GM12878 (cell line): ENCODE data around the gene TUBGCP2.

Experiments
- MXI1 ChIP-seq: fragments of 150-350 bp; IDR thresholded peaks from 2 replicates; pipeline ENCODE4 v1.6.1; 2011; ENCODE audit warnings: low read depth, mild to moderate bottlenecking, inconsistent platforms, low read length, improper control_type of control experiment
- POLR2A ChIP-seq: IDR thresholded peaks from 2 replicates; pipeline ENCODE4 v1.6.1; 2011; ENCODE audit warnings: low read depth, mild to moderate bottlenecking, low read length
- TF ChIP-seq, protein P1 (sequence below), 3 experiments: IDR thresholded peaks in 2 of 3; conservative IDR thresholded peaks in 1 of 3; 2 replicates each; pipeline ENCODE4 v1.5.1; 2011; ENCODE audit warnings: low read depth in 3 of 3, low read length in 3 of 3, mild to moderate bottlenecking in 3 of 3, control low read depth in 2 of 3, moderate library complexity in 2 of 3, inconsistent platforms in 1 of 3, mixed read lengths in 1 of 3; ENCODE audit not compliant: control insufficient read depth in 2 of 3, insufficient read depth in 1 of 3; ENCODE audit errors: extremely low read depth in 1 of 3

DNA sequence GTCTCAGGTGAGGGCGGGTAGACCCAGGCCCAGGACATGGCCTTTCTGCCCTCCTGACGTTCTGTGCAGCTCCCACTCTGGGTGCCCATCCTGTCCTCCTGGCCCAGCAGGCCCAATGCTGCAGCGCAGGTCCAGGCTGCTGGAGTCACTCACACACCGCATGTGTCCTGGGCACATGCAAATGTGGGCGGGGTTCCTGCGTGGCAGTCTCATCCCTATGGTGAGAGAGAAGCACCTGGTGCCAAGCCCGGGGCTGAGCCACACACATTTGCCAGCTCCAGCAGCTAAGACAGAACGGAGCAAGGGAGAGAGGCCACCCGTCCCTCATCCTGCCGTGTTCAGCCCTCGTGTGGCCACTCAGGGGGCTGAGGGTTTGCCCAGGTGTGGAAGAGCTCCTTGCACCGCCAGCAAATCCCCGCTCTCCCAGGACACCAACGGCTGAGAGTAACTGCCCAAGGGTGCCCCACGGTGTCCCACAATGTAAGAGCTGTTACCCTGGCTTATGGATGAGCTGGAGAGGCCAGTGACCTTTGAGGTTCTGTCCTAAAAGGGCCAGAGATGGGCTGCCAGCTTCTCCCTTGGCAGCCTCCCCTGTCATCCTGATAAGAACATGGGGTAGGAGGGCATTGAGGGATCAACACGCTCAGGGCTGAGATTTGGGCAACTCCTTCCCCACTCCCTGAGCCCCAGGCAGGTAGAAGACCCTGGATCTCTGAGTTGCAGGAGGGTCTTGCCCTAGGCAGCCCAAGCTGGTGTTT is 44.7 kb upstream of the TUBGCP2 start:
- TF ChIP-seq, protein P1, sequence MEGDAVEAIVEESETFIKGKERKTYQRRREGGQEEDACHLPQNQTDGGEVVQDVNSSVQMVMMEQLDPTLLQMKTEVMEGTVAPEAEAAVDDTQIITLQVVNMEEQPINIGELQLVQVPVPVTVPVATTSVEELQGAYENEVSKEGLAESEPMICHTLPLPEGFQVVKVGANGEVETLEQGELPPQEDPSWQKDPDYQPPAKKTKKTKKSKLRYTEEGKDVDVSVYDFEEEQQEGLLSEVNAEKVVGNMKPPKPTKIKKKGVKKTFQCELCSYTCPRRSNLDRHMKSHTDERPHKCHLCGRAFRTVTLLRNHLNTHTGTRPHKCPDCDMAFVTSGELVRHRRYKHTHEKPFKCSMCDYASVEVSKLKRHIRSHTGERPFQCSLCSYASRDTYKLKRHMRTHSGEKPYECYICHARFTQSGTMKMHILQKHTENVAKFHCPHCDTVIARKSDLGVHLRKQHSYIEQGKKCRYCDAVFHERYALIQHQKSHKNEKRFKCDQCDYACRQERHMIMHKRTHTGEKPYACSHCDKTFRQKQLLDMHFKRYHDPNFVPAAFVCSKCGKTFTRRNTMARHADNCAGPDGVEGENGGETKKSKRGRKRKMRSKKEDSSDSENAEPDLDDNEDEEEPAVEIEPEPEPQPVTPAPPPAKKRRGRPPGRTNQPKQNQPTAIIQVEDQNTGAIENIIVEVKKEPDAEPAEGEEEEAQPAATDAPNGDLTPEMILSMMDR (IDR thresholded peaks at IDR 0.05 in 2 of 3, conservative IDR thresholded peaks at IDR 0.05 in 1 of 3; ENCODE audit: control insufficient read depth in 2 of 3, extremely low read depth in 1 of 3, insufficient read depth in 1 of 3, low read depth in 3 of 3, low read length in 3 of 3), result no peak
- TF ChIP-seq MXI1, result no peak
- TF ChIP-seq POLR2A, result peak; percentile 52; the same call in 1 of the 2 replicates
